Neural cell (in vitro differentiated cells): ENCODE measurements around the gene SBNO1. TPM values are rescaled to one million over a fixed set of nuclear protein-coding genes. Genes with fewer than 3 reads are reported as not detected.
"Not testable (repeated sequence)": the region's sequence is repeated elsewhere in the genome, so short reads cannot be mapped to it uniquely, and the experiment has no call there.

ENCODE experiments used
- H2AFZ ChIP-seq: fragments of 200-600, 300-800 bp; sonication (generic), shearing (Covaris generic); 2 replicates; pipeline ENCODE4 v1.6.0; 2014; ENCODE audit warnings: low read depth, mild to moderate bottlenecking, antibody characterized with exemption, low read length, moderate library complexity
- H3F3A ChIP-seq: fragments of 200-600 bp; shearing (Covaris generic); 2 replicates; pipeline ENCODE4 v1.6.1; 2016; ENCODE audit warnings: mild to moderate bottlenecking, moderate library complexity, mixed read lengths, antibody characterized with exemption, low read length; ENCODE audit not compliant: insufficient read depth, poor library complexity, severe bottlenecking
- H3K27ac ChIP-seq: fragments of 200-600, 300-800 bp; sonication (generic), shearing (Covaris generic); 2 replicates; pipeline ENCODE4 v1.5.1; 2014; ENCODE audit warnings: mild to moderate bottlenecking, low read length, moderate library complexity
- H3K27me3 ChIP-seq: fragments of 300-800, 200-600 bp; sonication (generic), shearing (Covaris generic); 2 replicates; pipeline ENCODE4 v1.6.0; 2014; ENCODE audit warnings: mild to moderate bottlenecking, low read depth, low read length, moderate library complexity; ENCODE audit not compliant: insufficient read depth
- H3K36me3 ChIP-seq: fragments of 300-800, 200-600 bp; sonication (generic), shearing (Covaris generic); 2 replicates; pipeline ENCODE4 v1.5.1; 2014; ENCODE audit warnings: mild to moderate bottlenecking, antibody characterized with exemption, low read length, moderate library complexity; ENCODE audit not compliant: insufficient read depth
- H3K4me2 ChIP-seq: fragments of 300-800, 200-600 bp; sonication (generic), shearing (Covaris generic); 2 replicates; pipeline ENCODE4 v1.6.0; 2014; ENCODE audit warnings: mild to moderate bottlenecking, low read length
- H3K4me3 ChIP-seq: fragments of 300-800, 200-600 bp; sonication (generic), shearing (Covaris generic); 2 replicates; pipeline ENCODE4 v1.5.1; 2014; ENCODE audit warnings: mild to moderate bottlenecking, low read length, moderate library complexity
- H3K79me2 ChIP-seq: fragments of 200-600 bp; shearing (Covaris generic); replicated peaks from 2 replicates; pipeline ENCODE4 v1.6.0; 2014; ENCODE audit warnings: mild to moderate bottlenecking, low read length, moderate library complexity; ENCODE audit not compliant: insufficient read depth
- H3K9ac ChIP-seq: fragments of 300-800, 200-600 bp; sonication (generic), shearing (Covaris generic); 2 replicates; pipeline ENCODE4 v1.6.1; 2016; ENCODE audit warnings: mild to moderate bottlenecking, low read length, mixed read lengths
- H3K9me2 ChIP-seq: fragments of 200-600 bp; shearing (Covaris generic); 2 replicates; pipeline ENCODE4 v1.6.1; 2016; ENCODE audit warnings: mild to moderate bottlenecking, low read length, mixed read lengths; ENCODE audit not compliant: insufficient read depth
- H3K9me3 ChIP-seq: fragments of 200-600, 300-800 bp; sonication (generic), shearing (Covaris generic); 2 replicates; pipeline ENCODE4 v1.6.1; 2016; ENCODE audit warnings: mild to moderate bottlenecking, mixed run types, low read length, moderate library complexity, mixed read lengths
- H4K20me1 ChIP-seq: fragments of 200-600 bp; shearing (Covaris generic); 2 replicates; pipeline ENCODE4 v1.6.1; 2016; ENCODE audit warnings: mild to moderate bottlenecking, mixed run types; ENCODE audit not compliant: insufficient read depth
- EP300 ChIP-seq: fragments of 450-650 bp; conservative IDR thresholded peaks from 2 replicates; pipeline ENCODE4 v1.6.1; 2014; ENCODE audit warnings: antibody characterized with exemption, mild to moderate bottlenecking, moderate library complexity; ENCODE audit not compliant: poor library complexity, severe bottlenecking
- EZH2 ChIP-seq: fragments of 200-600, 300-800 bp; shearing (Covaris generic), sonication (generic); IDR thresholded peaks from 2 replicates; pipeline ENCODE4 v1.6.1; 2014; ENCODE audit warnings: antibody characterized with exemption, low read length, borderline replicate concordance, mild to moderate bottlenecking; ENCODE audit not compliant: insufficient read depth, poor library complexity, severe bottlenecking
- MXI1 ChIP-seq: fragments of 450-650 bp; conservative IDR thresholded peaks from 2 replicates; pipeline ENCODE4 v1.6.1; 2014; ENCODE audit warnings: antibody characterized with exemption, mild to moderate bottlenecking; ENCODE audit not compliant: poor library complexity, severe bottlenecking
- POLR2AphosphoS5 ChIP-seq: IDR thresholded peaks from 2 replicates; pipeline ENCODE4 v1.6.1; 2012
- RAD21 ChIP-seq: fragments of 450-650 bp; conservative IDR thresholded peaks from 2 replicates; pipeline ENCODE4 v1.6.1; 2014; ENCODE audit warnings: antibody characterized with exemption, mild to moderate bottlenecking, moderate library complexity
- SMC3 ChIP-seq: fragments of 450-650 bp; conservative IDR thresholded peaks from 2 replicates; pipeline ENCODE4 v1.6.1; 2014; ENCODE audit warnings: antibody characterized with exemption, mild to moderate bottlenecking, moderate library complexity; ENCODE audit not compliant: poor library complexity
- TAF1 ChIP-seq: IDR thresholded peaks from 2 replicates; pipeline ENCODE4 v1.6.1; 2012; ENCODE audit warnings: low read depth
- polyA plus RNA-seq: library from polyadenylated mRNA; depleted of rRNA; stranded (reverse); fragments of >200 nt; gene quantifications from 2 replicates; pipeline ENCODE4 v1.2.3, GENCODE V29; 2014
- TF ChIP-seq, protein P1 (sequence below): IDR thresholded peaks from 2 replicates; pipeline ENCODE4 v1.6.1; 2012; ENCODE audit warnings: borderline replicate concordance
- TF ChIP-seq, protein P2 (sequence below): fragments of 450-650 bp; IDR thresholded peaks from 2 replicates; pipeline ENCODE4 v1.5.1; 2014; ENCODE audit warnings: antibody characterized with exemption, mild to moderate bottlenecking, moderate library complexity; ENCODE audit not compliant: poor library complexity, severe bottlenecking

SBNO1 gene
- polyA plus RNA-seq, 1 donor from 2014 or later = 17.9 TPM

DNA sequence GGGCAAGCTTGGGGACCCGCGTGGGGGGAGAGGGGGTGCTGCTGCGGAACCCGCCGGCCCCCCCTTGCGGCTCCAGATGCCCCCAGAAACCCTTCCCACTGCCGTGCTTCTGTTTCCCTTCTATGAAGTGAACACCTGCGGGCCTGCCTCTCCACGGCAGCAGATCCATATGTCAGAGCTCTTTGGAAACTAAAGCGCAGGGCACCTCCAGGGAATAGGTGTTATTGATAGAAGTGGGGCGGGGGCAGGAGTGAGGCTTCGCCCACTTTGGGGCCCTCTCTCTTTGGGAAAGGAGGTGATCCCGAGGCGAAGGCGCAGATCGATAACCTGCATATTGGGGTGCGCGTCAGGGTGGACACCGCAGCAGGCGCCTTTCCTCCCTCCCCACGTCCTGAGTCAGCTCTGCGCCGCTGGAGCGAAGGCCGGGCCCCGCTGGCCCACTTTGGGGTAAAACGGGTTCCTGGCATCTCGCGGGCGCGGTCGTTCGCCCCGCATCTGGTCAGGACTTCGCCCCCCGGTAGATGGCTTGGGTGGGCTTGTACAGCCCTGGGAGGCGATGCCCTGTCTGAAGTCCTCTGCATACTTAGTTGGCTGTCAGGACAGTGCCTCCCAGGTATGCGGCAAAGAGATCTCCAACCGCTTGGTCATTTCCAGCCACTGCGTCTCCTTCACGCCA, 19.8 kb upstream of the SBNO1 start:
- Histone ChIP-seq H2AFZ (peak overlapping the region; percentile 46), H3K79me2 (peaks cover 4% of the 10 kb centered on the region), H4K20me1 (no peaks in the 10 kb centered on the region), H3K4me3 (peak overlapping the region; percentile 81), H3K36me3 (no peaks in the 10 kb centered on the region), H3K27me3 (no peaks in the 10 kb centered on the region), H3K4me2 (peak overlapping the region; percentile 49), H3K9me3 (no peaks in the 10 kb centered on the region), H3K9ac (peak overlapping the region; percentile 21), H3K27ac (no peak overlapping the region), H3K9me2 (no peaks in the 10 kb centered on the region), H3F3A (no peaks in the 10 kb centered on the region)
- TF ChIP-seq MXI1 (peak; percentile 38), RAD21 (no peak), TAF1 (no peak), SMC3 (no peak), POLR2AphosphoS5 (no peak)

DNA sequence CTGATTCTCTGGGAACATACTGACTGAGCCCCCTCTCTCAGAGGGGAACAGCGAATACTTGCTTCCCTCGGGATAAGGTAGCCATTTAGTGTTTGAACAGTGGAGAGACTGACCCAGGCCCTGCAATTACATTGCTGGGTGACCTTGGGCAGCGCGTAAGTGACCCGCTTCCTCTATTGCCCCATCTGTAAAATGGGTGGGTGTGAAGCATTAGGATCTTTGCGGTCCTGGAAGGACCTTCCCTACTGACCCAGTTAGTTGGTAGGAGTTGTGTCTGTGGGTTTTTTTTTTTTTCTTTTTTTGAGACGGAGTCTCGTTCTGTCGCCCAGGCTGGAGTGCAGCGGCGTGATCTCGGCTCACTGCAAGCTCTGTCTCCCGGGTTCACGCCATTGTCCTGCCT, 18.0 kb upstream of the SBNO1 start:
- Histone ChIP-seq H3F3A (no peaks in the 10 kb centered on the region), H3K4me3 (no peak overlapping the region), H3K4me2 (no peak overlapping the region), H3K36me3 (no peaks in the 10 kb centered on the region), H2AFZ (no peak overlapping the region), H3K27ac (no peak overlapping the region), H3K9me3 (no peaks in the 10 kb centered on the region), H4K20me1 (no peaks in the 10 kb centered on the region), H3K9ac (no peak overlapping the region), H3K9me2 (no peaks in the 10 kb centered on the region), H3K27me3 (no peaks in the 10 kb centered on the region), H3K79me2 (peaks cover 4% of the 10 kb centered on the region)
- TF ChIP-seq, protein P1, sequence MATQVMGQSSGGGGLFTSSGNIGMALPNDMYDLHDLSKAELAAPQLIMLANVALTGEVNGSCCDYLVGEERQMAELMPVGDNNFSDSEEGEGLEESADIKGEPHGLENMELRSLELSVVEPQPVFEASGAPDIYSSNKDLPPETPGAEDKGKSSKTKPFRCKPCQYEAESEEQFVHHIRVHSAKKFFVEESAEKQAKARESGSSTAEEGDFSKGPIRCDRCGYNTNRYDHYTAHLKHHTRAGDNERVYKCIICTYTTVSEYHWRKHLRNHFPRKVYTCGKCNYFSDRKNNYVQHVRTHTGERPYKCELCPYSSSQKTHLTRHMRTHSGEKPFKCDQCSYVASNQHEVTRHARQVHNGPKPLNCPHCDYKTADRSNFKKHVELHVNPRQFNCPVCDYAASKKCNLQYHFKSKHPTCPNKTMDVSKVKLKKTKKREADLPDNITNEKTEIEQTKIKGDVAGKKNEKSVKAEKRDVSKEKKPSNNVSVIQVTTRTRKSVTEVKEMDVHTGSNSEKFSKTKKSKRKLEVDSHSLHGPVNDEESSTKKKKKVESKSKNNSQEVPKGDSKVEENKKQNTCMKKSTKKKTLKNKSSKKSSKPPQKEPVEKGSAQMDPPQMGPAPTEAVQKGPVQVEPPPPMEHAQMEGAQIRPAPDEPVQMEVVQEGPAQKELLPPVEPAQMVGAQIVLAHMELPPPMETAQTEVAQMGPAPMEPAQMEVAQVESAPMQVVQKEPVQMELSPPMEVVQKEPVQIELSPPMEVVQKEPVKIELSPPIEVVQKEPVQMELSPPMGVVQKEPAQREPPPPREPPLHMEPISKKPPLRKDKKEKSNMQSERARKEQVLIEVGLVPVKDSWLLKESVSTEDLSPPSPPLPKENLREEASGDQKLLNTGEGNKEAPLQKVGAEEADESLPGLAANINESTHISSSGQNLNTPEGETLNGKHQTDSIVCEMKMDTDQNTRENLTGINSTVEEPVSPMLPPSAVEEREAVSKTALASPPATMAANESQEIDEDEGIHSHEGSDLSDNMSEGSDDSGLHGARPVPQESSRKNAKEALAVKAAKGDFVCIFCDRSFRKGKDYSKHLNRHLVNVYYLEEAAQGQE = no peak

DNA sequence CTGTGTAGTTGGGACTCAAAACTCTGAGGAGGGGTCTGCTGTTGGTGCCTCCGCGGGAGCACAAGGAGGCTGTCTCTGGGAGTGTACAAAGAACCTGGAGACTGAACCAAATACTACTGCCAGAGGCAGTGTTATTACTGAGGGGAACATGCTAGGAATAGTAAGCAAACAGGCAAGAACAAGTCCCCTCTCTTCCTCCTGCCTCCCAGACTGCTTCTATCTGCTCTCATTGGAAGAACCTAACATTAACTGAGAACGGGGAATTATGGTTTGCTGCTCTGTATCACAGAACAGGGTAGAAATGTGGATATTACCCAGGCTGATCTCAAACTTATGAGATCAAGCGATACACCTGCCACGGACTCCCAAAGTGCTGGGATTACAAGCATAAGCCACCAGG, 14.7 kb upstream of the SBNO1 start:
- TF ChIP-seq EP300 = no peak
- TF ChIP-seq MXI1 = no peak
- TF ChIP-seq, protein P1 = no peak
- no peak for TF ChIP-seq SMC3
- TF ChIP-seq TAF1 = no peak
- TF ChIP-seq RAD21 = no peak
- TF ChIP-seq, protein P2, sequence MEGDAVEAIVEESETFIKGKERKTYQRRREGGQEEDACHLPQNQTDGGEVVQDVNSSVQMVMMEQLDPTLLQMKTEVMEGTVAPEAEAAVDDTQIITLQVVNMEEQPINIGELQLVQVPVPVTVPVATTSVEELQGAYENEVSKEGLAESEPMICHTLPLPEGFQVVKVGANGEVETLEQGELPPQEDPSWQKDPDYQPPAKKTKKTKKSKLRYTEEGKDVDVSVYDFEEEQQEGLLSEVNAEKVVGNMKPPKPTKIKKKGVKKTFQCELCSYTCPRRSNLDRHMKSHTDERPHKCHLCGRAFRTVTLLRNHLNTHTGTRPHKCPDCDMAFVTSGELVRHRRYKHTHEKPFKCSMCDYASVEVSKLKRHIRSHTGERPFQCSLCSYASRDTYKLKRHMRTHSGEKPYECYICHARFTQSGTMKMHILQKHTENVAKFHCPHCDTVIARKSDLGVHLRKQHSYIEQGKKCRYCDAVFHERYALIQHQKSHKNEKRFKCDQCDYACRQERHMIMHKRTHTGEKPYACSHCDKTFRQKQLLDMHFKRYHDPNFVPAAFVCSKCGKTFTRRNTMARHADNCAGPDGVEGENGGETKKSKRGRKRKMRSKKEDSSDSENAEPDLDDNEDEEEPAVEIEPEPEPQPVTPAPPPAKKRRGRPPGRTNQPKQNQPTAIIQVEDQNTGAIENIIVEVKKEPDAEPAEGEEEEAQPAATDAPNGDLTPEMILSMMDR = no peak
- TF ChIP-seq EZH2 = no peak
- TF ChIP-seq POLR2AphosphoS5 = no peak
- H3K9me3 ChIP-seq = no peaks in the 10 kb centered on the region
- H3K4me3 ChIP-seq = no peak overlapping the region
- H3K9ac ChIP-seq = no peak overlapping the region
- no peaks in the 10 kb centered on the region for H3K27me3 ChIP-seq
- H3K4me2 ChIP-seq = no peak overlapping the region
- no peaks in the 10 kb centered on the region for H3K9me2 ChIP-seq
- no peaks in the 10 kb centered on the region for H3K36me3 ChIP-seq
- H3K79me2 ChIP-seq = no peaks in the 10 kb centered on the region
- H4K20me1 ChIP-seq = no peaks in the 10 kb centered on the region
- no peak overlapping the region for H3K27ac ChIP-seq
- no peak overlapping the region for H2AFZ ChIP-seq
- no peaks in the 10 kb centered on the region for H3F3A ChIP-seq

DNA sequence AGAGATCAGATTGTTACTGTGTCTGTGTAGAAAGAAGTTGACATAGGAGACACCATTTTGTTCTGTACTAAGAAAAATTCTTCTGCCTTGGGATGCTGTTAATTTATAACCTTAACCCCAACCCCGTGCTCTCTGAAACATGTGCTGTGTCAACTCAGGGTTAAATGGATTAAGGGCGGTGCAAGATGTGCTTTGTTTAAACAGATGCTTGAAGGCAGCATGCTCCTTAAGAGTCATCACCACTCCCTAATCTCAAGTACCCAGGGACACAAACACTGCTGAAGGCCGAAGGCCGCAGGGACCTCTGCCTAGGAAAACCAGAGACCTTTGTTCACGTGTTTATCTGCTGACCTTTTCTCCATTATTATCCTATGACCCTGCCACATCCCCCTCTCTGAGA, 7.8 kb upstream of the SBNO1 start:
- H3K27ac ChIP-seq, H2AFZ ChIP-seq, H3K4me3 ChIP-seq, H3K9me3 ChIP-seq, H3K4me2 ChIP-seq, H3F3A ChIP-seq, H3K9ac ChIP-seq, H4K20me1 ChIP-seq, H3K9me2 ChIP-seq, H3K36me3 ChIP-seq, H3K27me3 ChIP-seq, H3K79me2 ChIP-seq: not testable (repeated sequence)
